SW 1271 (cell line): Measurements from ENCODE around the gene ADGRG6.

Experiments used
- DNase-seq, 2 experiments: peaks; one replicate each; lab custom pipeline; 2025; lab: John Stamatoyannopoulos, UW

Gene ADGRG6

GRCh38 chr6:142291512-142291911, 10.3 kb upstream of the ADGRG6 start:
- no peak for DNase-seq

- DNase-seq = no peak
Observed at GRCh38 chr6:142292166-142292924, 9.5 kb upstream of the ADGRG6 start.

- no peak for DNase-seq
Observed at GRCh38 chr6:142293121-142293520, 8.7 kb upstream of the ADGRG6 start.

DNA sequence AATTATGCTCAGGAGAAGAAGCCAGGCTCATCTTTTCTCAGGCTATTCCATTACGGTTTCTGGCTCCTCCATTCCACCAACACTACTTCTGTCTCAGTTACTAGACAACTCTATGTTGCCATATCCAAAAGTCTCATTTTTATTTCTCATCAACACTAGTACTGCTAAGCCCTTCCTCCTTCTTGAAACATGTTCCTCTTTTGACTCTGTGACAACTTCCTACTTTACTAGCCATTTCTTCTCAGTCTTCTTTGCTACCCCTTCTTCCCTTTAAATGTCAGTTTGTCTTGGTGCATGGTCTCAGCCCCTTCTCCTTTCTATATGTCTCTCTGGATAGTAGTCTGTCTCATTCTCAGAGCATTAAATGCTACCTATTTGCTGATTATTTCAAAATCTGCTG, 7.1 kb upstream of the ADGRG6 start:
- no peak for DNase-seq

DNA sequence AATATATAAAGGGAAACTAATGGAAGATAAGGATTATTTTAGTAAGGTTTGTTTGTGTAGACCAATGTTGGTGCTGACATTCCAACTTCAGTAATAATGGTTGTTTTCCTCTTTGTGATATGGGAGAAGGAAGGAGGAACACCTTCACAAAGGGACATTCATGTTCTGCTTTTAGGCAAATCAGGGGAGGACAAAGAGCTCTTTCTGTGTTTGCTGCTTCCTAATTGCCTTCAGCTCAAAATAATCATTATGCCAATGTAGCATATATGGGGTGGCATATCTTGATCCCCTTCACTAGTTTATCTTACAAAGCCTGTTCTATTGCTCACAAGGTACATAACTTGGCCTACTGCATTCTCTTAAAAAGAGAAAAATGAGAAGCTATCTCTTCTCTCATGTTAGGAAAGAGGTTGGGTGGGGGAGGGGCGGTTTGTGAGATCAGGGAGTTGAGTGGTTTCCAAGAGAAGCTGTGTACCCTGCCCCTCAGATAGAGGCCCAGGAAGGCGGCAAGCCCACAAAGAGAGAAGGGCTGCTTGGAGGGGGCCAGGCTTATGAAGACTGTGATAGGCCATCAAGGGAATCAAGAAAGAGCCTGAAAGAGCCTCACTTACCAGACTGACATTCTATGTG, 4.7 kb upstream of the ADGRG6 start:
- no peak for DNase-seq

- DNase-seq = no peak
Observed at GRCh38 chr6:142297605-142297995, 4.2 kb upstream of the ADGRG6 start.

DNA sequence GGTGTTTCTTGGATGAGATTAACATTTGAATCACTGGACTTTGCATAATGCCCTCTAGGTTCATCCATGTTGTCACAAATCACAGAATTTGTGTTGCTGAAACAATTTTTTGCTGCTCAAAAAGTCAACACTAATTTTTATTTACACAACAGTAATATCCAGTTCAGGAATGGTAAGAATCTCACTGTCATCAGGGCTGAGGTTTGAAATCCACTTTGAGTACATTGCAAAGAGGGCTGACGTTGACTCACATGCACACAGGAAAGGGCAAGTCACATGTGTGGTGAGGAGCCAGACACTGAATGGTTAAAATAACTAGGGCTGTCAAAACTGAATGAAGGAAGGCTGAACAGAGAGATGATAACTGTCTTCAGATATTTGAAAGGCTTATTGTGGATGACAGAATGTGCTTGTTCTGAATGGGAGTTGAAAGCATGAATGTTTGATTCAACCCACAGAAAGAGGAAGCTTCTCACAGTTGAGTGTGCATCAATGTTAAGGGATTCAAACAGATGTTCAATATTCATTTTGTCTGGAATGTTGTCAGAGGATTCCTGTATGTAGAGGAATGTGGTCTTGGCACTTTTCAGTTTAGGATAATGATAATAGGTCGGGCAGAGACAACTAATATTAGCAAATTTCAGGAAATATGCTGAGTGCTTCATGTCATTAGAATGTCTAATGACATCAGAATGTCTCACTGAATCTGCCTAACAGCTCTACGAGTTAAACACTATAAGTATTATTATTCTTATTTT, 3.6 kb upstream of the ADGRG6 start:
- DNase-seq = peak; percentile 36 to 44

DNA sequence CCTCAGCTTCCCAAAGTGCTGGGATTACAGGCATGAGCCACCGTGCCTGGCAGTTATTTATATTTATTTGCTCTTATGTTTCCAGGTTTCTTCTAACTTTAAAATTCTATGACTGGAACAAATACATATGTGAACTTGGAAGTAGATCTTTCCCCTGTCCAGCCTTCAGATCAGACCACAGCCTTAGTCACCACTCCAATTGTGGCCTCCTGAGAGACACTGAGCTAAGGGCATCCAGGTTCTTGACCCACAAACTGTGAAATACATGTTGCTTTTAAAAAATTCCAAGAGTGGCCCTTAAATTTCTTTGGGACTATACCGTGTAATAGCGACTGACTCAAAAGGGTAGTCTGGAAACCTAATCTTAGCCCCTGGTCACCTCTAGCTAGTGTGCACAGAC, 1.5 kb upstream of the ADGRG6 start:
- DNase-seq = no peak

GRCh38 chr6:142300758-142301650, 803 bp upstream of the ADGRG6 start:
- peak; percentile 49 to 82 for DNase-seq

DNA sequence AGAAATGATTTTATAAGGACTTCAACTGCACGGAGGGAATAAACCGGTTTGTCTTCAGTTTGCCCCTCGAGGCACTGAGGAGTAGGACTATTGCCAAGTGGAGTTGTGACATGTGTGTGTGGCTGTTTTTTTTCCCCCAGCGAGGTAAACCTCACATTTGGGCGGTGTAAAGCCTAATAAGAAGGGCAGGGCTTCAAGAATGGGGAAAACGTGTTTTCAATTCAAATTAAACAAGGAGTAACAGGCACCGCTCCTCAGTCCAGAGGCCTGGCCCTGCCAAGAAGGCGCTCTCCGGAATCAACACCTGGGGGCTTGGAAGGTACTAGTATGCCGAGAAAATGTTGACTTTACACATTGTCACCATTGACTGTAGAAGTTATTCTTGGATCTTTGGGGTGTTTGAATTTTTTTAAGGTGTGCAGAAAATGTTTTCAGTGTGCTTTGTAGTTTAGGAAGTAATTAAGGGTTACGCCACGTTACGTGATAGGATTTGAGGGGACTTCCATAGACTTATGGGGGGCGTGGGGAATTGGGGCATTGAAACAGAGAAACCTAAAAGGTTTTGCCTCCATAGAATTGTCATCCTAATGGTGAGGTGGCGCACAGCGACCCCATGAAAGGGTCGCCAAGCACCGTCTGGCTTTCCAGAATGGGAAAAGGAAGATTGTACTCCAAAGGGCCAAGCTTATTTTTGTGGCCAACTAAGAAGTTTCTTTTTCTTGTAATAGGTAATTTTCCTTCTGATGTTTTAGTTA, 791 bp downstream of the ADGRG6 start:
- peak; percentile 6 to 65 for DNase-seq

DNA sequence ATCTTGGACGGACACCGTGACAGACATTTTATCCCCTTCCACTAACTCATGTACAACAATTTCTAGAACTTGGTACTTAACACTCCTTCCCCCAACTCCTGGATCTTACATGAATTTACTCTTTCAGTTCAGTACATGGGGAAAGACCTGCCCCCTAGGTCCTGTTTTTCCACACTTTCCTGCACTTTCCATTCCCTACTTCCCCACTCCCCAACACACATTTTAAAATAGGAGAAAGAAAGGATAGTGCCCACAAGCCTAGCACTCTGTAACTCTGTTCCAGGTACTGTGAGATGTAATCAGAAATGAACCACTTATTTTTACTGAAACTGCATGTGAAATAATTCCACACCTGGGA, 1.3 kb downstream of the ADGRG6 start:
- DNase-seq = peak in 1 of 2 experiments; percentile 53

DNA sequence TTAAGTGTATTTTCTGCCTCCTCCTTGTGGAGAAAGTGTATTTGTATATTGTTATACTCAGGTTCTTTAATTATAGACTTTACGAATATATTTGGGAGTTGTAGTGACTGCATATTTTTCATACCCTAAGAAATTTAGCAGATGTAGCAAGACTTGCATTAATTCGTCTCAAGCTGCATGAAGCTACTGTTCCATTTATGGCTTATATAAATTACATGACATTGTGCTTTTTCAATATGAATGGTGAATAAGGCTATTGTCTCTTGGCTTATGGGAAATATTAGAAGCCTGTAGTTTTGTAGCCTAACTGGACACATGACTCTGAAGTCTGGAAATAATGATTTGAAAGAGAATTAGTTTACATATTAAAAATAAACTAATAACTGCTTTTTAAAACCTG, 2.4 kb downstream of the ADGRG6 start:
- no peak for DNase-seq

- no peak for DNase-seq
Observed at GRCh38 chr6:142306736-142307135, 4.9 kb downstream of the ADGRG6 start.

DNA sequence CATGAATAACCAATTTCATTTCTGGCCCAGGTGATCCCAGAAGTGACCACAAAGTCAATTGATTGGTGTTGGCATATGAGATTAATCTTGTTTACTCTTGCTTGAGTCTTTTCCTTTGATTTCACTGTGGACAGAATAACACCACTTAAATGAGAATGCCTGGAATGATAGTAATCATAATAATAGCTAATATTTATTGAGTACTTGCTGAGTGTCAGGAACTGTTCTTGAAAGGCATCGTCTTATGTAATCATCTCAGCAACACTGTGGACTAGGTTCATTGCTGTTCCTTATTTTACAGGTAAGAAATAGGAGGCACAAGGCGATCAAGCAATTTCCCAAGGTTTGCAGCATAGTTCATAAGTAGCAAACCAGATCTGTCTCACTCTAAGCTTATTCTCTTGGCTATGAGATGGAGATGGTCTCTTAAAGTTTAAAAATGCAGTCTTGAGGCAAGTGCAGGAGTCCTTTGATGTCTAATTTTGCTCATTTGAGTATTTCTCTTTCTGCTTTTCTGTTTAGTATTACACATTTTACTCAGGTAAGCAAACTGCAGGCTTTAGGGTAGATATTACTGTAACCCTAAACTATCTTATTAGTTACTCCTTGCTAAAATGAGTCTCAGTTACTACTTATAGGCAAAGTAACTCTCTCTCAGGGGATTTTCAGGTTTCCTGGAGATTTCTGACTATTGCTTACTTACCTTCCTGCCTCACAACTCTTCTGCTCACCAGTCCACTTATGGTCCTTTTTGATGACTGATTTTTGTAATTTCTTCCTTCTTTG, 6.3 kb downstream of the ADGRG6 start:
- no peak for DNase-seq

- no peak for DNase-seq
Observed at GRCh38 chr6:142309426-142309825, 7.6 kb downstream of the ADGRG6 start.

GRCh38 chr6:142313284-142313683, 11.5 kb downstream of the ADGRG6 start:
- DNase-seq = peak; percentile 38 to 82

DNA sequence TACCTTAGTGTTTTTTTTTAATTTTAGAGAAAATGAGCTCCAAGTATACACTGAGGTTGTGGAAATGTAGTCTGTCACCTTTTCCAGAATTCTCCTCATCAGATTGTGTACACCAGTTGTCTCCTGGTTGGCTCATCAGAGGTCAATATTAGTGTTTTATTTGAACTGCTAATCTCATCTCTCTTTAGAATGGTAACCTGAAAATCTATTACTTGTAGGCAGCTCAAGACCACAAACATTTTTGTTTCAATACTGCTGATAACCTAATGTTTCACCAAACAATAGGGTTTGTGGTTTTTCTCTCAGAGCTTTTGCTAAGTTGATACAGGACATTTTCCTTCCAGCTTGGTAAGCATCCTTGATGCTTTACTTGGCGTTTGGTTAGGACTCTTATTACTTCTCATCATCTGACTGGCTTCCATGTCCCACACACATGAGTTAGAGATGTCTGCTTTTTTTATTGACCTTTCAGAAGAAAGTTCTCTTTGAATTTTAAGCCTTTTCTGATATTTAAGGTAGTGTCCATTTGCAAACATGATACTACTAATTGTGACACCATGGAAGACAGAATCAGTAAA, 15.1 kb downstream of the ADGRG6 start:
- DNase-seq = no peak

GRCh38 chr6:142318714-142319113, 16.9 kb downstream of the ADGRG6 start:
- DNase-seq = no peak

- no peak for DNase-seq
Observed at GRCh38 chr6:142320366-142320765, 18.6 kb downstream of the ADGRG6 start.

- no peak for DNase-seq
Observed at GRCh38 chr6:142321451-142321850, 19.6 kb downstream of the ADGRG6 start.
